K562 (cell line): ENCODE data around the gene LGALS12. TPM values are rescaled to one million over a fixed set of nuclear protein-coding genes. Genes with fewer than 3 reads are reported as not detected.

Source experiments
- BRF1 ChIP-seq: IDR thresholded peaks from 3 replicates; pipeline ENCODE4 v1.6.1; 2011; ENCODE audit warnings: borderline replicate concordance, mild to moderate bottlenecking; ENCODE audit not compliant: insufficient read length; ENCODE audit errors: extremely low read depth
- C11orf30 ChIP-seq: fragments of 450-650 bp; IDR thresholded peaks from 2 replicates; pipeline ENCODE4 v1.6.1; 2016; ENCODE audit warnings: low read depth, mild to moderate bottlenecking
- HDGF ChIP-seq: fragments of 450-650 bp; IDR thresholded peaks from 2 replicates; pipeline ENCODE4 v1.6.1; 2016
- NCOA2 ChIP-seq, 2 experiments: fragments of 450-650 bp; IDR thresholded peaks; 2 replicates each; pipeline ENCODE4 v1.6.1; 2018; ENCODE audit warnings: mild to moderate bottlenecking in 2 of 2, moderate library complexity in 1 of 2; ENCODE audit not compliant: partially characterized antibody in 2 of 2
- NR2C2 ChIP-seq, 2 experiments: fragments of 200-800 bp in 1 of 2; sonication (Bioruptor generic) in 1 of 2; sonication (generic) in 1 of 2; formaldehyde crosslinking in 1 of 2; IDR thresholded peaks; 2 replicates each; pipeline versions ENCODE4 v1.6.1 to v1.8.0; 2016 to 2022; ENCODE audit warnings: mild to moderate bottlenecking in 1 of 2, missing compliant biosample characterization in 1 of 2, missing genetic modification characterization in 1 of 2, missing genetic modification reagents in 1 of 2
- POLR2A ChIP-seq: fragments of 450-650 bp; conservative IDR thresholded peaks from 2 replicates; pipeline ENCODE4 v1.6.1; 2016
- SOX6 ChIP-seq: fragments of 450-650 bp; IDR thresholded peaks from 2 replicates; pipeline ENCODE4 v1.6.1; 2014; ENCODE audit warnings: mild to moderate bottlenecking
- STAG1 ChIP-seq: sonication (generic); formaldehyde crosslinking; IDR thresholded peaks from 2 replicates; pipeline ENCODE4 v1.5.0; 2020; ENCODE audit warnings: missing genetic modification reagents, borderline replicate concordance
- polyA plus RNA-seq, 8 experiments: library from polyadenylated mRNA; depleted of rRNA in 4 of 8; stranded (reverse) in 5 of 8; unstranded in 3 of 8; fragments of >200 nt; fragmentation: Nextera tagmentation in 2 of 8; fragmentation: Illumina TruSeq in 1 of 8; extraction: Ambion mirVana in 2 of 8; extraction: Trizol in 1 of 8; gene quantifications; 2 replicates each; pipeline versions ENCODE4 v1.2.1 to v1.2.3, GENCODE V29; 2011 to 2014; ENCODE audit warnings: inconsistent platforms in 1 of 8, missing spikeins in 1 of 8
- total RNA-seq, 7 experiments: library from RNA; depleted of rRNA in 6 of 7; stranded (reverse); fragments of >200 nt in 6 of 7; fragmentation: Illumina TruSeq in 2 of 7; extraction: Trizol in 2 of 7; gene quantifications; 2 replicates each; pipeline versions ENCODE4 v1.2.1 to v1.2.3, GENCODE V29; 2011 to 2021; ENCODE audit warnings: low replicate concordance in 1 of 7
- TF ChIP-seq, protein P1 (sequence below), 3 experiments: IDR thresholded peaks in 2 of 3; conservative IDR thresholded peaks in 1 of 3; 2 replicates each; pipeline ENCODE4 v1.5.1; 2011 to 2012; ENCODE audit warnings: low read length in 3 of 3, mild to moderate bottlenecking in 3 of 3, control low read depth in 2 of 3, improper control_type of control experiment in 1 of 3, inconsistent platforms in 1 of 3, low read depth in 1 of 3, mixed read lengths in 1 of 3, moderate library complexity in 1 of 3; ENCODE audit not compliant: insufficient read depth in 2 of 3
- TF ChIP-seq, protein P2 (sequence below), 2 experiments: fragments of 450-650 bp; IDR thresholded peaks; 2 replicates each; pipeline ENCODE4 v1.6.1; 2016
- TF ChIP-seq, protein P3 (sequence below): fragments of 450-650 bp; IDR thresholded peaks from 2 replicates; pipeline ENCODE4 v1.7.1; 2018; ENCODE audit warnings: mild to moderate bottlenecking, low read depth; ENCODE audit not compliant: partially characterized antibody
- TF ChIP-seq, protein P4 (sequence below), 2 experiments: fragments of 450-650 bp; formaldehyde crosslinking in 1 of 2; IDR thresholded peaks; 2 replicates each; pipeline versions ENCODE4 v1.4.0 to v1.6.1; 2014 to 2020; ENCODE audit warnings: mild to moderate bottlenecking in 2 of 2, borderline replicate concordance in 1 of 2, low read depth in 1 of 2

The LGALS12 gene
- total and polyA plus RNA-seq, 9 of the 15 experiments (the other 6 are each of a cell fraction or from before 2014, with no cell fraction given) = 0.66 to 8.0 (median 5.0) TPM

DNA sequence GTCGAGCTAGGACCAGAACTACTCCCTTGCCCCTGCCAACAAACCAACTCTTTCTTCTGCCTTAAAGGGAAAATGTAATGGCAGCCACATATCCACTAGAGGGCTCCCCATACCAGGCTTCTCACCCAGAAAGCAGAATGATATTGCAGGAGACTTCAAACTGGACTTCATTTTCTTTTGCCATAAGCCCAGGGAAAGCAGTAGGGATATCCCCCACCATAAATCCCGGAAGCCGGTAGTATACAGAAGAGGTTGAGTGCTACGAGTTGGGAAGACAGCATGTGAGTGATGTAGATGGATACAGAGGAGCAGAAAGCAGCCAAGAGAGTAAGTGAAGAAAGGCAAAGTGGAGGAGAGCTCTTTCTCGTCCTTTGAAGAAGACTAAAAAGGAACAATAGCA, 27.0 kb upstream of the LGALS12 start (continued):
- TF ChIP-seq, protein P1, sequence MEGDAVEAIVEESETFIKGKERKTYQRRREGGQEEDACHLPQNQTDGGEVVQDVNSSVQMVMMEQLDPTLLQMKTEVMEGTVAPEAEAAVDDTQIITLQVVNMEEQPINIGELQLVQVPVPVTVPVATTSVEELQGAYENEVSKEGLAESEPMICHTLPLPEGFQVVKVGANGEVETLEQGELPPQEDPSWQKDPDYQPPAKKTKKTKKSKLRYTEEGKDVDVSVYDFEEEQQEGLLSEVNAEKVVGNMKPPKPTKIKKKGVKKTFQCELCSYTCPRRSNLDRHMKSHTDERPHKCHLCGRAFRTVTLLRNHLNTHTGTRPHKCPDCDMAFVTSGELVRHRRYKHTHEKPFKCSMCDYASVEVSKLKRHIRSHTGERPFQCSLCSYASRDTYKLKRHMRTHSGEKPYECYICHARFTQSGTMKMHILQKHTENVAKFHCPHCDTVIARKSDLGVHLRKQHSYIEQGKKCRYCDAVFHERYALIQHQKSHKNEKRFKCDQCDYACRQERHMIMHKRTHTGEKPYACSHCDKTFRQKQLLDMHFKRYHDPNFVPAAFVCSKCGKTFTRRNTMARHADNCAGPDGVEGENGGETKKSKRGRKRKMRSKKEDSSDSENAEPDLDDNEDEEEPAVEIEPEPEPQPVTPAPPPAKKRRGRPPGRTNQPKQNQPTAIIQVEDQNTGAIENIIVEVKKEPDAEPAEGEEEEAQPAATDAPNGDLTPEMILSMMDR (IDR thresholded peaks at IDR 0.05 in 2 of 3, conservative IDR thresholded peaks at IDR 0.05 in 1 of 3; ENCODE audit: insufficient read depth in 2 of 3, low read depth in 1 of 3, low read length in 3 of 3) = peak; percentile 85 to 95 (median 86)
- TF ChIP-seq HDGF (peak; percentile 79; the same call in 1 of the 2 replicates), POLR2A (no peak), BRF1 (no peak), NCOA2 (IDR thresholded peaks at IDR 0.05; ENCODE audit: partially characterized antibody in 2 of 2) (no peak), STAG1 (CRISPR knock-in tag) (peak; percentile 67; the same call in 1 of the 2 replicates), SOX6 (peak; percentile 22; the same call in 1 of the 2 replicates), C11orf30 (no peak), NR2C2 (CRISPR knock-in tag; IDR thresholded peaks at IDR 0.05) (no peak), NR2C2 (tag; IDR thresholded peaks at IDR 0.05) (no peak; the same call in 1 of the 2 replicates)
- TF ChIP-seq, protein P2, sequence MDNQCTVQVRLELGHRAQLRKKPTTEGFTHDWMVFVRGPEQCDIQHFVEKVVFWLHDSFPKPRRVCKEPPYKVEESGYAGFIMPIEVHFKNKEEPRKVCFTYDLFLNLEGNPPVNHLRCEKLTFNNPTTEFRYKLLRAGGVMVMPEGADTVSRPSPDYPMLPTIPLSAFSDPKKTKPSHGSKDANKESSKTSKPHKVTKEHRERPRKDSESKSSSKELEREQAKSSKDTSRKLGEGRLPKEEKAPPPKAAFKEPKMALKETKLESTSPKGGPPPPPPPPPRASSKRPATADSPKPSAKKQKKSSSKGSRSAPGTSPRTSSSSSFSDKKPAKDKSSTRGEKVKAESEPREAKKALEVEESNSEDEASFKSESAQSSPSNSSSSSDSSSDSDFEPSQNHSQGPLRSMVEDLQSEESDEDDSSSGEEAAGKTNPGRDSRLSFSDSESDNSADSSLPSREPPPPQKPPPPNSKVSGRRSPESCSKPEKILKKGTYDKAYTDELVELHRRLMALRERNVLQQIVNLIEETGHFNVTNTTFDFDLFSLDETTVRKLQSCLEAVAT (IDR thresholded peaks at IDR 0.05) = peak in 1 of 2 experiments; percentile 70; a peak in 1 of 4 replicates
- TF ChIP-seq, protein P3, sequence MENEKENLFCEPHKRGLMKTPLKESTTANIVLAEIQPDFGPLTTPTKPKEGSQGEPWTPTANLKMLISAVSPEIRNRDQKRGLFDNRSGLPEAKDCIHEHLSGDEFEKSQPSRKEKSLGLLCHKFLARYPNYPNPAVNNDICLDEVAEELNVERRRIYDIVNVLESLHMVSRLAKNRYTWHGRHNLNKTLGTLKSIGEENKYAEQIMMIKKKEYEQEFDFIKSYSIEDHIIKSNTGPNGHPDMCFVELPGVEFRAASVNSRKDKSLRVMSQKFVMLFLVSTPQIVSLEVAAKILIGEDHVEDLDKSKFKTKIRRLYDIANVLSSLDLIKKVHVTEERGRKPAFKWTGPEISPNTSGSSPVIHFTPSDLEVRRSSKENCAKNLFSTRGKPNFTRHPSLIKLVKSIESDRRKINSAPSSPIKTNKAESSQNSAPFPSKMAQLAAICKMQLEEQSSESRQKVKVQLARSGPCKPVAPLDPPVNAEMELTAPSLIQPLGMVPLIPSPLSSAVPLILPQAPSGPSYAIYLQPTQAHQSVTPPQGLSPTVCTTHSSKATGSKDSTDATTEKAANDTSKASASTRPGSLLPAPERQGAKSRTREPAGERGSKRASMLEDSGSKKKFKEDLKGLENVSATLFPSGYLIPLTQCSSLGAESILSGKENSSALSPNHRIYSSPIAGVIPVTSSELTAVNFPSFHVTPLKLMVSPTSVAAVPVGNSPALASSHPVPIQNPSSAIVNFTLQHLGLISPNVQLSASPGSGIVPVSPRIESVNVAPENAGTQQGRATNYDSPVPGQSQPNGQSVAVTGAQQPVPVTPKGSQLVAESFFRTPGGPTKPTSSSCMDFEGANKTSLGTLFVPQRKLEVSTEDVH = peak; percentile 60
- TF ChIP-seq, protein P4, sequence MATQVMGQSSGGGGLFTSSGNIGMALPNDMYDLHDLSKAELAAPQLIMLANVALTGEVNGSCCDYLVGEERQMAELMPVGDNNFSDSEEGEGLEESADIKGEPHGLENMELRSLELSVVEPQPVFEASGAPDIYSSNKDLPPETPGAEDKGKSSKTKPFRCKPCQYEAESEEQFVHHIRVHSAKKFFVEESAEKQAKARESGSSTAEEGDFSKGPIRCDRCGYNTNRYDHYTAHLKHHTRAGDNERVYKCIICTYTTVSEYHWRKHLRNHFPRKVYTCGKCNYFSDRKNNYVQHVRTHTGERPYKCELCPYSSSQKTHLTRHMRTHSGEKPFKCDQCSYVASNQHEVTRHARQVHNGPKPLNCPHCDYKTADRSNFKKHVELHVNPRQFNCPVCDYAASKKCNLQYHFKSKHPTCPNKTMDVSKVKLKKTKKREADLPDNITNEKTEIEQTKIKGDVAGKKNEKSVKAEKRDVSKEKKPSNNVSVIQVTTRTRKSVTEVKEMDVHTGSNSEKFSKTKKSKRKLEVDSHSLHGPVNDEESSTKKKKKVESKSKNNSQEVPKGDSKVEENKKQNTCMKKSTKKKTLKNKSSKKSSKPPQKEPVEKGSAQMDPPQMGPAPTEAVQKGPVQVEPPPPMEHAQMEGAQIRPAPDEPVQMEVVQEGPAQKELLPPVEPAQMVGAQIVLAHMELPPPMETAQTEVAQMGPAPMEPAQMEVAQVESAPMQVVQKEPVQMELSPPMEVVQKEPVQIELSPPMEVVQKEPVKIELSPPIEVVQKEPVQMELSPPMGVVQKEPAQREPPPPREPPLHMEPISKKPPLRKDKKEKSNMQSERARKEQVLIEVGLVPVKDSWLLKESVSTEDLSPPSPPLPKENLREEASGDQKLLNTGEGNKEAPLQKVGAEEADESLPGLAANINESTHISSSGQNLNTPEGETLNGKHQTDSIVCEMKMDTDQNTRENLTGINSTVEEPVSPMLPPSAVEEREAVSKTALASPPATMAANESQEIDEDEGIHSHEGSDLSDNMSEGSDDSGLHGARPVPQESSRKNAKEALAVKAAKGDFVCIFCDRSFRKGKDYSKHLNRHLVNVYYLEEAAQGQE (IDR thresholded peaks at IDR 0.05; ENCODE audit: borderline replicate concordance) = peak; percentile 95
- TF ChIP-seq, protein P4 (CRISPR knock-in tag; IDR thresholded peaks at IDR 0.05; ENCODE audit: low read depth) = no peak
